MM.1S (cell line): ENCODE results near the gene BCKDK.

Source experiments
- EZH2 ChIP-seq: fragments of 300-600 bp; sonication (generic); optimal IDR thresholded peaks from 2 replicates; pipeline ENCODE3; 2017; ENCODE audit warnings: low read depth, mild to moderate bottlenecking, antibody characterized with exemption, low read length, mixed read lengths
- EZH2phosphoT487 ChIP-seq: fragments of 300-600 bp; sonication (generic); IDR thresholded peaks from 2 replicates; pipeline ENCODE4 v1.6.1; 2018; ENCODE audit warnings: antibody characterized with exemption, low read length
- TF ChIP-seq, protein P1 (sequence below): fragments of 300-600 bp; sonication (generic); IDR thresholded peaks from 2 replicates; pipeline ENCODE4 v1.5.1; 2016; ENCODE audit warnings: antibody characterized with exemption, low read length, mixed read lengths

DNA sequence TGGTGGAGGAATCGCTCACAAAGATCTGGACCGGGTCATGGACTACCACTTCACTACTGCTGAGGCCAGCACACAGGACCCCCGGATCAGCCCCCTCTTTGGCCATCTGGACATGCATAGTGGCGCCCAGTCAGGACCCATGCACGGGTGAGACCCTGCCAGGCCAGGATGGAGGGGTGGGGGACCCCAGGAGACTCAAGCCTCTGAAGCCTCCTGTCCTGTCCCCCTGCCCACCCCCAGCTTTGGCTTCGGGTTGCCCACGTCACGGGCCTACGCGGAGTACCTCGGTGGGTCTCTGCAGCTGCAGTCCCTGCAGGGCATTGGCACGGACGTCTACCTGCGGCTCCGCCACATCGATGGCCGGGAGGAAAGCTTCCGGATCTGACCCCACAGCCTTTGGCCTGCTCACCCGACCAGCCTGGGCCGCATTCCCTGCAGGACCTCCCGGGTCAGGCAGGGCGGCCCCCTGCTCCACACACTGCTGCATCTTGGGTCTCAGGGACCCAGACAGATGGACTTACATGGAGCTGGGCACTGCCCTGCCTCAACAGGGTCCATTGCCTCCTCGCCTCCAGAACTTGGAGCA is 3.8 kb downstream of the BCKDK start:
- TF ChIP-seq, protein P1, sequence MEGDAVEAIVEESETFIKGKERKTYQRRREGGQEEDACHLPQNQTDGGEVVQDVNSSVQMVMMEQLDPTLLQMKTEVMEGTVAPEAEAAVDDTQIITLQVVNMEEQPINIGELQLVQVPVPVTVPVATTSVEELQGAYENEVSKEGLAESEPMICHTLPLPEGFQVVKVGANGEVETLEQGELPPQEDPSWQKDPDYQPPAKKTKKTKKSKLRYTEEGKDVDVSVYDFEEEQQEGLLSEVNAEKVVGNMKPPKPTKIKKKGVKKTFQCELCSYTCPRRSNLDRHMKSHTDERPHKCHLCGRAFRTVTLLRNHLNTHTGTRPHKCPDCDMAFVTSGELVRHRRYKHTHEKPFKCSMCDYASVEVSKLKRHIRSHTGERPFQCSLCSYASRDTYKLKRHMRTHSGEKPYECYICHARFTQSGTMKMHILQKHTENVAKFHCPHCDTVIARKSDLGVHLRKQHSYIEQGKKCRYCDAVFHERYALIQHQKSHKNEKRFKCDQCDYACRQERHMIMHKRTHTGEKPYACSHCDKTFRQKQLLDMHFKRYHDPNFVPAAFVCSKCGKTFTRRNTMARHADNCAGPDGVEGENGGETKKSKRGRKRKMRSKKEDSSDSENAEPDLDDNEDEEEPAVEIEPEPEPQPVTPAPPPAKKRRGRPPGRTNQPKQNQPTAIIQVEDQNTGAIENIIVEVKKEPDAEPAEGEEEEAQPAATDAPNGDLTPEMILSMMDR, result no peak
- no peak for TF ChIP-seq EZH2
- TF ChIP-seq EZH2phosphoT487, result no peak
